Measurements from ENCODE around the gene RAPGEF6.
A peak's percentile ranks its signal among the peaks of the same experiment; 100 is the strongest.

Gene RAPGEF6

GRCh38 chr5:131539251-131539650 is 95.8 kb downstream of the RAPGEF6 start:
- DNase-seq, result no peak

- DNase-seq, result peak; percentile 74
Measured at GRCh38 chr5:131538177-131538593, 96.8 kb downstream of the RAPGEF6 start.

GRCh38 chr5:131536850-131537448 is 98.1 kb downstream of the RAPGEF6 start:
- DNase-seq, result no peak

- DNase-seq, result no peak
Measured at GRCh38 chr5:131536211-131536826, 98.7 kb downstream of the RAPGEF6 start.

- DNase-seq, result no peak
Measured at GRCh38 chr5:131534974-131535373, 100.1 kb downstream of the RAPGEF6 start.

GRCh38 chr5:131533836-131534235 is 101.2 kb downstream of the RAPGEF6 start:
- DNase-seq, result no peak

- DNase-seq, result no peak
Measured at GRCh38 chr5:131532031-131532640, 102.9 kb downstream of the RAPGEF6 start.

GRCh38 chr5:131530706-131531331 is 104.2 kb downstream of the RAPGEF6 start:
- no peak for DNase-seq

- no peak for DNase-seq
Measured at GRCh38 chr5:131528682-131529081, 106.3 kb downstream of the RAPGEF6 start.

- DNase-seq, result no peak
Measured at GRCh38 chr5:131525805-131526204, 109.2 kb downstream of the RAPGEF6 start.

- DNase-seq, result no peak
Measured at GRCh38 chr5:131524431-131524830, 110.6 kb downstream of the RAPGEF6 start.

- DNase-seq, result no peak
Measured at GRCh38 chr5:131523500-131524185, 111.4 kb downstream of the RAPGEF6 start.

- DNase-seq, result peak; percentile 84
Measured at GRCh38 chr5:131521252-131521651, 113.8 kb downstream of the RAPGEF6 start.

GRCh38 chr5:131515348-131515747 is 119.7 kb downstream of the RAPGEF6 start:
- no peak for DNase-seq

GRCh38 chr5:131514316-131515283 is 120.4 kb downstream of the RAPGEF6 start:
- DNase-seq, result no peak

- no peak for DNase-seq
Measured at GRCh38 chr5:131513780-131514179, 121.2 kb downstream of the RAPGEF6 start.

GRCh38 chr5:131511934-131512333 is 123.1 kb downstream of the RAPGEF6 start:
- no peak for DNase-seq

- no peak for DNase-seq
Measured at GRCh38 chr5:131509801-131510200, 125.2 kb downstream of the RAPGEF6 start.

GRCh38 chr5:131505237-131505908 is 129.7 kb downstream of the RAPGEF6 start:
- no peak for DNase-seq

- DNase-seq, result no peak
Measured at GRCh38 chr5:131496400-131496713, 138.7 kb downstream of the RAPGEF6 start.

- DNase-seq, result no peak
Measured at GRCh38 chr5:131495536-131496399, 139.3 kb downstream of the RAPGEF6 start.
